H1 (cell line): ENCODE data around the gene FOXD2. TPM values are rescaled to one million over a fixed set of nuclear protein-coding genes. Genes with fewer than 3 reads are reported as not detected.

Experiments
- ATF3 ChIP-seq: IDR thresholded peaks from 2 replicates; pipeline ENCODE4 v1.6.1; 2011; ENCODE audit warnings: low read depth, mild to moderate bottlenecking, low read length; ENCODE audit not compliant: insufficient read depth
- BACH1 ChIP-seq: IDR thresholded peaks from 2 replicates; pipeline ENCODE4 v1.6.1; 2012; ENCODE audit warnings: low read length, improper control_type of control experiment
- CHD7 ChIP-seq: fragments of 300-600 bp; sonication (generic); IDR thresholded peaks from 2 replicates; pipeline ENCODE4 v1.7.1; 2012; ENCODE audit warnings: low read length, moderate library complexity, mild to moderate bottlenecking, inconsistent platforms; ENCODE audit not compliant: insufficient replicate concordance
- HDAC2 ChIP-seq, 2 experiments: fragments of 300-600 bp in 1 of 2; sonication (generic) in 1 of 2; IDR thresholded peaks; 2 replicates each; pipeline ENCODE4 v1.6.1; 2011 to 2012; ENCODE audit warnings: low read depth in 2 of 2, low read length in 2 of 2, mild to moderate bottlenecking in 2 of 2, moderate library complexity in 2 of 2, borderline replicate concordance in 1 of 2, inconsistent platforms in 1 of 2
- KDM5A ChIP-seq: fragments of 200-600 bp; IDR thresholded peaks from 2 replicates; pipeline ENCODE4 v1.7.1; 2012; ENCODE audit warnings: mild to moderate bottlenecking, low read length, inconsistent platforms, mixed read lengths
- MAFK ChIP-seq: IDR thresholded peaks from 2 replicates; pipeline ENCODE4 v1.6.1; 2012; ENCODE audit warnings: low read depth, mild to moderate bottlenecking, improper control_type of control experiment, low read length
- POU5F1 ChIP-seq: IDR thresholded peaks from 2 replicates; pipeline ENCODE4 v1.6.1; 2011; ENCODE audit warnings: low read depth, mild to moderate bottlenecking, low read length, moderate library complexity
- RXRA ChIP-seq: IDR thresholded peaks from 2 replicates; pipeline ENCODE4 v1.6.1; 2011; ENCODE audit warnings: low read depth, mild to moderate bottlenecking, low read length, moderate library complexity; ENCODE audit not compliant: insufficient read depth
- SIN3A ChIP-seq, 2 experiments: IDR thresholded peaks in 1 of 2; conservative IDR thresholded peaks in 1 of 2; 2 replicates each; pipeline ENCODE4 v1.6.1; 2011 to 2012; ENCODE audit warnings: low read length in 2 of 2, improper control_type of control experiment in 1 of 2, low read depth in 1 of 2, mild to moderate bottlenecking in 1 of 2
- TAF1 ChIP-seq: IDR thresholded peaks from 2 replicates; pipeline ENCODE4 v1.6.1; 2011; ENCODE audit warnings: mild to moderate bottlenecking, low read depth, low read length
- polyA plus RNA-seq, 7 experiments: library from polyadenylated mRNA; depleted of rRNA in 3 of 7; stranded (reverse) in 5 of 7; unstranded in 2 of 7; fragments of >200 nt in 5 of 7; fragments of 200-250 nt in 2 of 7; gene quantifications; 1 replicate in 5 of 7; 2 replicates in 1 of 7; 4 replicates in 1 of 7; pipeline versions ENCODE4 v1.2.1 to v1.2.3, GENCODE V29; 2011 to 2013; ENCODE audit warnings: missing spikeins in 2 of 7, mixed read lengths in 2 of 7
- total RNA-seq: library from RNA; stranded (reverse); fragmentation: NEBNext Ultra II Directional; extraction: Animal tissue kit (Norgen Biotek cat#: 25700); gene quantifications from 2 replicates; pipeline ENCODE4 v1.2.1, GENCODE V29; 2021

FOXD2 gene
- total and polyA plus RNA-seq, 2 of the 8 experiments (the other 6 are each of a cell fraction or from before 2014, with no cell fraction given) = not detected

DNA sequence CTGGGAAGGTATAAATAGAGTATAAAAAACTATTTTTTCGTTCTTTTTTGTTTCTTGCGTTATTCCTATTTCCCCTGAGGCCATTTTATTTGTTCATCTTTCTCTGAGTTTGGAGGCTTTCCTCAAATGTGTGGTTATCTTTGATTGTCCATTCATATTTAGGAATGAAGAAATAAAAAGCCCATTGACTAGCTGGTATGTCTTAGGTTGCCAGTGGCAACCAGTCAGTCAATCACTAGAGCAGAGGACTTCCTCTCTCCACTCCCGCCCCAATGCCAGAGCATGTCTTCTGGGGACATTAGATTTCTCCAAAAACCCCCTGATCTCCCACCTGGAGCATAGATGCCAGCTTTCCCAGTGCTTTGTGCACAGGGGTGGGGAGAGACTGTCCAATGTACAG is 42.4 kb upstream of the FOXD2 start (continued):
- TF ChIP-seq CHD7 (no peak), ATF3 (no peak), HDAC2 (IDR thresholded peaks at IDR 0.05; ENCODE audit: borderline replicate concordance in 1 of 2, low read depth in 2 of 2, low read length in 2 of 2) (no peak), SIN3A (conservative IDR thresholded peaks at IDR 0.05 in 1 of 2, IDR thresholded peaks at IDR 0.05 in 1 of 2; ENCODE audit: low read depth in 1 of 2, low read length in 2 of 2) (no peak), TAF1 (no peak), KDM5A (no peak), RXRA (no peak), BACH1 (no peak), MAFK (no peak), POU5F1 (no peak)
